Putamen (tissue), 1 donor: ENCODE results near the gene VASP.

Experiments used
- DNase-seq: peaks from one replicate; pipeline ENCODE4 v3.0.0-alpha.2; 2016; ENCODE audit warnings: low spot score

Gene VASP

GRCh38 chr19:45556835-45557234 is 49.6 kb downstream of the VASP start:
- DNase-seq: no peak

- peak; percentile 42 for DNase-seq
Measured at GRCh38 chr19:45558399-45558878, 51.2 kb downstream of the VASP start.

- no peak for DNase-seq
Measured at GRCh38 chr19:45560038-45560437, 52.8 kb downstream of the VASP start.

- DNase-seq: no peak
Measured at GRCh38 chr19:45560686-45561085, 53.4 kb downstream of the VASP start.

- DNase-seq: no peak
Measured at GRCh38 chr19:45564131-45564780, 57.0 kb downstream of the VASP start.

DNA sequence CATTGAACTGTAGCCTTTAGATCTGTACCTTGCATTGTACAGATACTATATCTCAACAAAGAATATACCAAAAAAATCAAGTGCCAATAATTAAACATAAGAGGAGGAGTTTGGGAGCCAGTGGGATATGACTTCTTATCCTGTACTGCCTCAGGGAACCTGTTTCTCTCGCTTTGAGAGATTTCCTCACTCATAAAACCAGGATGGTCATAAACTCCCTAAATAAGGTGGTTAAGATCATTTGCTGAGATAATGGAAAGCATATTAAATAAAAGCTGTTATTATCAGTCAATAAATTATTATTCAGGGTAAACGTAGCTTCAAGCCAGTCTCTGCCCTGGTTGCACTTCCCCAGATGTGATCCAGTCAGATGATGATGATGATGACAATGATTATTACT is 60.3 kb downstream of the VASP start:
- no peak for DNase-seq

- DNase-seq: no peak
Measured at GRCh38 chr19:45568732-45569131, 61.5 kb downstream of the VASP start.

DNA sequence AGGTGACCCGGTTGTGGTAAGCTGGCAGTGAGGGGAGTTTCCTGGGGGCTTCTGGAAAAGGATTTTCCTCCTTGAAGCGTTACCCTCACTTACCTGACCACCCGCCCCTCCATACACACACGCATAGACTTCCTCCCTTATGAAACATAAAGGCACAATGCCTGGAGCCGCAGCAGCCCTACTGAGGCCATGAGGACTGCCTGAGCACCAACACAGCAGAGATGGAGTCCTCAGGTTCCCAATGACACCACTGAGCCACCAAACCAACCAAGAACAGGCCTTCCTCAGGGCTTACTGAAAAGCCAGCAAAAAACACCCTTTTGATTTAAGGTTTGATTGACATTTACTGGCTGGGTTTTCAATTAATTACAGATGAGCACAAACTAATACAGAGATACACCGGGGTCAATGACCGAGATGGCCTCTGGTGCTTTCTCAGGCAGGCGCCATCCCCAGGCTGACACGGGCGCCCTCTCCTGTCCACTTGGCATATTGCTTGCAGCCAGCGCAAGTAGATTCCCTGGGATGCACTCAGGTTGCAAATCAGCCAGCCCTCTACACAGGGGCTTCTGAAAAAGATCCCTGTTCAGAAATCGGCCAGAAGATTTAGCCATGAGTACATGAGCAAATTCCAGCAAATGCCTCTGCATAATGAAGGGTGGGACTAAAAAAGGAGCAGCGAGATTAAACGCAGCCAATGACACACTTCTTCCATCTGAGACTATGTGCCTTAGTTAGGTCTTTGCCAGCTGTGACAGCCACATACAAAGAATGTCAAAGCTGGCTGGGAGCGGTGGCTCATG is 62.5 kb downstream of the VASP start:
- DNase-seq: no peak

- no peak for DNase-seq
Measured at GRCh38 chr19:45571457-45572220, 64.4 kb downstream of the VASP start.

DNA sequence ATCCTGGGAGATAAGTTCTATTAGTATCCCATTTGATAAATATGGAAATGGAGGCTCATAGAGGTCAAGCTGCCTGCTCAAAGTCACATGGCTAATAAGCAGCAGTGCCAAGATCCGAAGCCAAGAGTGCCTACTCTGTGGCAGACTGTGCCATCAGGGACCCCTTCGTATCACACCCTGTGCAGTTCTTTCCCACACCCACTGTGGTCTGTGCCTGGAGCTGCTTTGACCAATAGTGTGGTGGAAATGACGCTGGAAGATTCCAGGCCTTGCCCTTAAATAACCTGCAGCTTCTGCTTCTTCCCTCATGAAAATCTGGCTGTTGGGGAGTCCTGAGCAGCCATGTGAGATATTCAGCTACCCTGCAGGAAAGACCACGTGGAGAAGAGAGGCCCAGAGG is 67.2 kb downstream of the VASP start:
- no peak for DNase-seq

GRCh38 chr19:45575216-45575615 is 67.9 kb downstream of the VASP start:
- no peak for DNase-seq
